K562 (cell line): ENCODE measurements around the gene AP1G2. TPM values are rescaled to one million over a fixed set of nuclear protein-coding genes. Genes with fewer than 3 reads are reported as not detected.

Source experiments
- ATAC-seq: fragments of 200-7000 bp; cut with Tn5 transposase; 3 replicates; pipeline ENCODE4 v1.9.1; 2020; ENCODE audit warnings: moderate library complexity
- BruUV-seq: library from RNA; stranded (reverse); fragments of 400-500 nt; replicated peaks from 2 replicates; lab custom pipeline; 2021; lab: Mats Ljungman, UMichigan
- CTCF ChIA-PET: fragments of 300-600 bp; formaldehyde crosslinking; extraction: SDS; loops from one replicate; lab custom pipeline; 2021; ENCODE audit warnings: low intra/inter-chr PET ratio; lab: Yijun Ruan, JAX
- POLR2A ChIA-PET: fragments of 300-600, 350-650 bp; sonication (Branson Sonifier 250); formaldehyde crosslinking; extraction: SDS; loops from one replicate; lab custom pipeline; 2021; ENCODE audit warnings: antibody characterized with exemption, inconsistent platforms; lab: Yijun Ruan, JAX
- DNase-seq, 4 experiments: peaks; one replicate each; pipeline versions ENCODE4 v3.0.0 to v3.0.0-alpha.2; 2011 to 2018; ENCODE audit warnings: low spot score in 3 of 4, mixed read lengths in 3 of 4; ENCODE audit errors: extremely low read depth in 1 of 4
- FAIRE-seq: peaks from 2 replicates; lab custom pipeline; 2011; peaks lifted over from hg19 to GRCh38; lab: Jason Lieb, UNC
- H2AFZ ChIP-seq: 2 replicates; pipeline ENCODE4 v1.6.0; 2011; ENCODE audit warnings: low read depth, low read length, control low read depth, inconsistent platforms
- H3K27ac ChIP-seq: fragments of 200-600 bp; 3 replicates; pipeline ENCODE4 v1.8.0; 2011; ENCODE audit warnings: low read depth, mild to moderate bottlenecking, control low read depth, inconsistent platforms, low read length, moderate library complexity, mixed read lengths; ENCODE audit errors: extremely low read depth
- H3K27me3 ChIP-seq, 2 experiments: fragments of 300-600 bp in 1 of 2; 2 replicates in 1 of 2; 3 replicates in 1 of 2; pipeline versions ENCODE4 v1.6.0 to v1.8.0; 2011; ENCODE audit warnings: inconsistent platforms in 2 of 2, low read length in 2 of 2, mild to moderate bottlenecking in 1 of 2, mixed read lengths in 1 of 2, moderate library complexity in 1 of 2; ENCODE audit not compliant: control insufficient read depth in 2 of 2, insufficient read depth in 2 of 2
- H3K36me3 ChIP-seq: fragments of 300-600 bp; 3 replicates; pipeline ENCODE4 v1.8.0; 2011; ENCODE audit warnings: mild to moderate bottlenecking, low read length, inconsistent platforms; ENCODE audit not compliant: control insufficient read depth, insufficient read depth
- H3K4me1 ChIP-seq, 2 experiments: fragments of 200-600 bp in 1 of 2; replicated peaks in 1 of 2; 2 replicates in 1 of 2; 3 replicates in 1 of 2; pipeline versions ENCODE4 v1.5.1 to v1.8.0; 2011; ENCODE audit warnings: inconsistent platforms in 2 of 2, low read length in 2 of 2, mild to moderate bottlenecking in 1 of 2, mixed read lengths in 1 of 2, moderate library complexity in 1 of 2; ENCODE audit not compliant: control insufficient read depth in 2 of 2, insufficient read depth in 2 of 2
- H3K4me2 ChIP-seq: 2 replicates; pipeline ENCODE4 v1.6.1; 2011; ENCODE audit warnings: low read length, control low read depth, inconsistent platforms, mixed read lengths; ENCODE audit not compliant: insufficient read depth
- H3K4me3 ChIP-seq: fragments of 200-600 bp; sonication (generic), shearing (Covaris generic); 2 replicates; pipeline ENCODE4 v1.5.1; 2016; ENCODE audit warnings: control low read depth, inconsistent platforms
- H3K79me2 ChIP-seq: fragments of 200-600 bp; 3 replicates; pipeline ENCODE4 v1.8.0; 2011; ENCODE audit warnings: low read length, inconsistent platforms; ENCODE audit not compliant: control insufficient read depth, insufficient read depth
- H3K9ac ChIP-seq, 2 experiments: 2 replicates each; pipeline versions ENCODE4 v1.6.0 to v1.6.1; 2011; ENCODE audit warnings: low read depth in 2 of 2, low read length in 2 of 2, control low read depth in 1 of 2, inconsistent platforms in 1 of 2, mild to moderate bottlenecking in 1 of 2, mixed read lengths in 1 of 2; ENCODE audit not compliant: insufficient read depth in 1 of 2
- H3K9me1 ChIP-seq: one replicate; pipeline ENCODE4 v1.6.0; 2011; ENCODE audit warnings: inconsistent platforms, mild to moderate bottlenecking, low read length, moderate library complexity; ENCODE audit not compliant: control insufficient read depth, insufficient read depth
- H3K9me3 ChIP-seq: replicated peaks from 2 replicates; pipeline ENCODE4 v1.5.1; 2011; ENCODE audit warnings: low read depth, low read length, inconsistent platforms; ENCODE audit not compliant: control insufficient read depth, insufficient read depth
- H4K20me1 ChIP-seq: replicated peaks from 2 replicates; pipeline ENCODE4 v1.6.1; 2011; ENCODE audit warnings: low read length, inconsistent platforms, mixed read lengths; ENCODE audit not compliant: control insufficient read depth, insufficient read depth
- CCAR2 ChIP-seq: fragments of 200-400 bp; formaldehyde crosslinking; IDR thresholded peaks from 2 replicates; pipeline ENCODE4 v1.6.1; 2017; ENCODE audit warnings: mild to moderate bottlenecking, low read depth, low read length
- MCM5 ChIP-seq: fragments of 450-650 bp; IDR thresholded peaks from 2 replicates; pipeline ENCODE4 v1.6.1; 2016; ENCODE audit warnings: low read depth
- MIER1 ChIP-seq: fragments of 450-650 bp; IDR thresholded peaks from 2 replicates; pipeline ENCODE4 v1.6.1; 2016; ENCODE audit warnings: antibody characterized with exemption, mild to moderate bottlenecking, low read depth
- TCFL5 ChIP-seq: fragments of 250-450 bp; sonication (Bioruptor Pico); conservative IDR thresholded peaks from 2 replicates; pipeline ENCODE4 v1.6.1; 2021; ENCODE audit warnings: mild to moderate bottlenecking, moderate library complexity, matching md5 sums
- ZBTB34 ChIP-seq: fragments of 250-450 bp; sonication (Bioruptor Pico); IDR thresholded peaks from 2 replicates; pipeline ENCODE4 v1.8.0; 2021; ENCODE audit warnings: mild to moderate bottlenecking, moderate library complexity
- ZNF133 ChIP-seq: fragments of 250-450 bp; sonication (Bioruptor Pico); IDR thresholded peaks from 2 replicates; pipeline ENCODE4 v1.4.0; 2020; ENCODE audit warnings: mild to moderate bottlenecking
- ZNF263 ChIP-seq: sonication (generic); formaldehyde crosslinking; IDR thresholded peaks from 2 replicates; pipeline ENCODE4 v1.8.0; 2022; ENCODE audit warnings: mild to moderate bottlenecking, missing genetic modification reagents, borderline replicate concordance
- ZNF384 ChIP-seq: IDR thresholded peaks from 2 replicates; pipeline ENCODE4 v1.6.1; 2012; ENCODE audit warnings: low read depth, low read length, improper control_type of control experiment
- ZNF431 ChIP-seq: sonication (generic); formaldehyde crosslinking; IDR thresholded peaks from 2 replicates; pipeline ENCODE4 v1.8.0; 2022; ENCODE audit warnings: mild to moderate bottlenecking, missing genetic modification reagents
- ZNF695 ChIP-seq: fragments of 450-650 bp; formaldehyde crosslinking; IDR thresholded peaks from 2 replicates; pipeline ENCODE4 v1.4.0; 2020; ENCODE audit warnings: mild to moderate bottlenecking, moderate library complexity
- WGBS: fragments of 100-300 bp; shearing (Covaris generic); methylation state at CpG from one replicate; pipeline ENCODE4 v1.1.6; 2016; ENCODE audit warnings: low coverage, mixed read lengths; ENCODE audit not compliant: insufficient coverage; ENCODE audit errors: missing lambda C conversion rate; 5-methylcytosine and 5-hydroxymethylcytosine counted together
- in situ Hi-C: fragments of 300-500 bp; cut with MboI; formaldehyde crosslinking; loops from 4 replicates; pipeline ENCODE4 v1.15.0; 2018; ENCODE audit warnings: inconsistent platforms, mixed read lengths
- intact Hi-C: fragments of 100-400 bp; cut with micrococcal nuclease; formaldehyde crosslinking; loops from 2 replicates; pipeline ENCODE4 v1.14.2; 2022
- polyA plus RNA-seq, 8 experiments: library from polyadenylated mRNA; depleted of rRNA in 4 of 8; stranded (reverse) in 5 of 8; unstranded in 3 of 8; fragments of >200 nt; fragmentation: Nextera tagmentation in 2 of 8; fragmentation: Illumina TruSeq in 1 of 8; extraction: Ambion mirVana in 2 of 8; extraction: Trizol in 1 of 8; gene quantifications; 2 replicates each; pipeline versions ENCODE4 v1.2.1 to v1.2.3, GENCODE V29; 2011 to 2014; ENCODE audit warnings: inconsistent platforms in 1 of 8, missing spikeins in 1 of 8
- total RNA-seq, 7 experiments: library from RNA; depleted of rRNA in 6 of 7; stranded (reverse); fragments of >200 nt in 6 of 7; fragmentation: Illumina TruSeq in 2 of 7; extraction: Trizol in 2 of 7; gene quantifications; 2 replicates each; pipeline versions ENCODE4 v1.2.1 to v1.2.3, GENCODE V29; 2011 to 2021; ENCODE audit warnings: low replicate concordance in 1 of 7

AP1G2 gene
- total and polyA plus RNA-seq, 9 of the 15 experiments (the other 6 are each of a cell fraction or from before 2014, with no cell fraction given), result 19.1 to 83.5 (median 33.3) TPM

DNA sequence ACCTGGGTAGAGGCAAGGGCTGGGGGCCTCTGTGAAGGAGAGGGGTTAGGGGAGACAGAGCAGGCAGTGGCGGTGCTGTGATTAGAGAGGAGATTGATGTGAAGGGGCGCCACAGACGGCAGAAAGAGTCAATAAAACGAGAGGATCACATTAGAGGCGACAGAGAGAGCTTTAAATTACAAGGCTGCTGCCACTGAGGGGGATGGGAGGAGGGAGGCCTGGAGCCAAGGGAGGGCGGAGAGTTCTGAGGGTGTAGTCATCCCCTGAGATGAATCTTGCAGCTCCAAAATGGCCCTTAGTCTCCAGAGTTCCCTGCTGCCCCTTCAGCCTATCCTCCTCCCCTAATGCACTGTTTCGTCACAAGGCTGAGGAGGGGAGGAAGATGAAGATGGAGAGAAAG is 28.8 kb downstream of the AP1G2 start:
- H3K4me3 ChIP-seq, result no peak overlapping the region
- H3K4me1 ChIP-seq, result no peaks in the 10 kb centered on the region; a peak in 1 of 5 replicates
- in situ Hi-C loops, result no loop called here
- H3K9me1 ChIP-seq, result no peaks in the 10 kb centered on the region
- H3K27ac ChIP-seq, result no peak overlapping the region
- intact Hi-C loops, result no loop called here
- H3K4me2 ChIP-seq, result no peak overlapping the region
- ATAC-seq, result 0 out of 3 replicates have a peak, but pooled peaks have one; percentile 18
- TF ChIP-seq CCAR2 (no peak), ZNF263 (CRISPR knock-in tag) (peak; percentile 61; the same call in 1 of the 2 replicates)
- BruUV-seq, result no TSS peak
- FAIRE-seq, result no peak
- peaks cover 0 to 5% of the 10 kb centered on the region in 2 experiments; a peak in 2 of 5 replicates for H3K27me3 ChIP-seq
- H3K9ac ChIP-seq, result no peak overlapping the region
- H3K79me2 ChIP-seq, result no peaks in the 10 kb centered on the region
- H4K20me1 ChIP-seq, result no peaks in the 10 kb centered on the region
- CTCF ChIA-PET, result interaction anchor here (2.3 kb wide), 1 partner anchor 60 kb away, joined by 9 read pairs; no protein-coding TSS in a partner anchor
- H3K36me3 ChIP-seq, result no peaks in the 10 kb centered on the region
- no peak for DNase-seq
- WGBS, result 3% methylated on average over 7 of the region's 7 CpGs
- H3K9me3 ChIP-seq, result no peaks in the 10 kb centered on the region
- no peak overlapping the region for H2AFZ ChIP-seq
- POLR2A ChIA-PET, result no interaction called here

- Histone ChIP-seq H3K9me3 (no peaks in the 10 kb centered on the region), H3K79me2 (no peaks in the 10 kb centered on the region), H3K9me1 (no peaks in the 10 kb centered on the region), H2AFZ (no peak overlapping the region), H4K20me1 (no peaks in the 10 kb centered on the region)
- no TSS peak for BruUV-seq
- no peak for TF ChIP-seq MIER1
- TF ChIP-seq ZNF133 (CRISPR knock-in tag), result no peak
- TF ChIP-seq ZNF695, result no peak
- no peak for TF ChIP-seq ZNF431 (CRISPR knock-in tag)
- no peak for TF ChIP-seq TCFL5 (CRISPR knock-in tag)
- no peak for TF ChIP-seq MCM5
- TF ChIP-seq ZBTB34, result no peak
- no peak for TF ChIP-seq ZNF384
- TF ChIP-seq, all 486 proteins: peak for 0
- H3K27me3 ChIP-seq, result peaks cover 0 to 11% of the 10 kb centered on the region in 2 experiments; a peak in 2 of 5 replicates
- H3K4me2 ChIP-seq, result no peak overlapping the region
- no peak overlapping the region for H3K27ac ChIP-seq
- in situ Hi-C loops (no loop called here), intact Hi-C loops (no loop called here)
- 9% methylated on average over 6 of the region's 10 CpGs for WGBS
- H3K4me3 ChIP-seq, result no peak overlapping the region
- CTCF ChIA-PET, result no interaction called here
- H3K4me1 ChIP-seq, result no peaks in the 10 kb centered on the region; a peak in 1 of 5 replicates
- FAIRE-seq (no peak), DNase-seq (no peak), ATAC-seq (no peak)
- no peak overlapping the region; a peak in 1 of 4 replicates for H3K9ac ChIP-seq
- POLR2A ChIA-PET, result interaction anchor here (1.8 kb wide), 1 partner anchor 17 kb away, joined by 4 read pairs; the partner anchor contains the start of gene THTPA
- H3K36me3 ChIP-seq, result no peaks in the 10 kb centered on the region
These were observed 29.4 kb downstream of the AP1G2 start for GRCh38 chr14:23538050-23538718.
